ENCODE results near the gene MID1.
A peak's percentile ranks its signal among the peaks of the same experiment; 100 is the strongest.
"Not testable (repeated sequence)": the region's sequence is repeated elsewhere in the genome, so short reads cannot be mapped to it uniquely, and the experiment has no call there.

The MID1 gene

GRCh38 chrX:10615931-10616774, 4.2 kb downstream of the MID1 start:
- peak; percentile 39 for DNase-seq

- no peak for DNase-seq
Observed at GRCh38 chrX:10612215-10612614, 8.2 kb downstream of the MID1 start.

- no peak for DNase-seq
Observed at GRCh38 chrX:10611441-10612090, 8.8 kb downstream of the MID1 start.

GRCh38 chrX:10608099-10608498, 12.3 kb downstream of the MID1 start:
- no peak for DNase-seq

GRCh38 chrX:10607233-10607632, 13.2 kb downstream of the MID1 start:
- no peak for DNase-seq

- no peak for DNase-seq
Observed at GRCh38 chrX:10603612-10604011, 16.8 kb downstream of the MID1 start.

GRCh38 chrX:10602646-10603045, 17.7 kb downstream of the MID1 start:
- DNase-seq: no peak

- no peak for DNase-seq
Observed at GRCh38 chrX:10600479-10600878, 19.9 kb downstream of the MID1 start.

GRCh38 chrX:10598540-10598939, 21.8 kb downstream of the MID1 start:
- DNase-seq: no peak

GRCh38 chrX:10597871-10598270, 22.5 kb downstream of the MID1 start:
- no peak for DNase-seq

- DNase-seq: no peak
Observed at GRCh38 chrX:10591363-10592335, 28.7 kb downstream of the MID1 start.

GRCh38 chrX:10589787-10590186, 30.6 kb downstream of the MID1 start:
- not testable (repeated sequence) for DNase-seq

GRCh38 chrX:10589098-10589497, 31.3 kb downstream of the MID1 start:
- DNase-seq: no peak

- not testable (repeated sequence) for DNase-seq
Observed at GRCh38 chrX:10584882-10585281, 35.5 kb downstream of the MID1 start.

GRCh38 chrX:10582945-10583344, 37.4 kb downstream of the MID1 start:
- DNase-seq: no peak

- DNase-seq: no peak
Observed at GRCh38 chrX:10582215-10582733, 38.1 kb downstream of the MID1 start.

GRCh38 chrX:10579112-10580011, 41.0 kb downstream of the MID1 start:
- DNase-seq: no peak

GRCh38 chrX:10578527-10578926, 41.9 kb downstream of the MID1 start:
- DNase-seq: no peak

- no peak for DNase-seq
Observed at GRCh38 chrX:10577853-10578252, 42.5 kb downstream of the MID1 start.

GRCh38 chrX:10576777-10577447, 43.5 kb downstream of the MID1 start:
- DNase-seq: no peak

GRCh38 chrX:10576186-10576585, 44.2 kb downstream of the MID1 start:
- no peak for DNase-seq

All from NCI-H1105 (cell line).